T-helper 2 cell treated with Interferon-gamma antibody and Interleukin-4, amounts not matched to agents 100 ng/mL and 5 ng/mL, for 36 hours (primary cell): ENCODE measurements around the gene MYLK. TPM values are rescaled to one million over a fixed set of nuclear protein-coding genes. Genes with fewer than 3 reads are reported as not detected.

Experiments
- intact Hi-C: fragments of 100-400 bp; cut with micrococcal nuclease; formaldehyde crosslinking; loops from one replicate; pipeline ENCODE4 v1.15.1; 2023
- total RNA-seq: library from RNA; stranded (reverse); gene quantifications from 2 replicates; pipeline ENCODE4 v1.2.3, GENCODE V29; 2022

The MYLK gene
- total RNA-seq, 1 donor from 2014 or later, result 0.30 TPM

DNA sequence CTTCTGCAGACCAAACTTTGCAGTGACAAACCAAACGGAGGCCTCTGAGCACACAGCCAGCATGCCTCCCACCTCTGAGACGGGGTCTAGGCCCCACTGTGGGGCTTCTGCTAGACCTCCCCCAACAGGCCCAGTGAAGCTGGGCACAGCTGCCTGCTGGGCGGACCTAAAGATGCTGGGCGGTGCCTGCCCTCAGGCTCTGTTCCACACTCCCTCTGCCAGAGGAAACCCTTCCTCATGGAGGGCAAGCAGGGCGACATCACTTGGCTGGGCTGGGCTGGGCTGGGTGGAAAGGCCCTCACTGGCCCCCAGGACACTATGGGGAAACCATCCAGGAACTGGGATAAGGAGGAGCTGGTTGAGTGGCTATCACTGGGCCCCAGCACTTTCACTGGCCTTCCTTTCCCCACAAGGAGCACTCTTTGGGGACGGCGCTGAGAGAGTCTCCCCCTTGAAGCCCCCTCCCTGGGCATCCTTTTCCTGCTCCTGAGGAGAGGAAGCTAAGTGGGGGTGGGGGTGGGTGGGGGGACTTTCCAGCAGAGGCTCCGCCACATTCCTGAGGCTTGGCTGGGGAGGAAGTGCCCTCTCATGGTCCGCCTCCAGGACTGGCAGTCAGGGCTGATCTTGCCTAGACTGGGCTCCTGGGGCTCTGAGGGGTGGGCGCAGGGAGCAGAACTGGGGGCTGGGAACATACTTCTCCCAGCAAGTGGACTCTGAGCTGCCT, 201.2 kb downstream of the MYLK start:
- intact Hi-C loops, result no loop called here

DNA sequence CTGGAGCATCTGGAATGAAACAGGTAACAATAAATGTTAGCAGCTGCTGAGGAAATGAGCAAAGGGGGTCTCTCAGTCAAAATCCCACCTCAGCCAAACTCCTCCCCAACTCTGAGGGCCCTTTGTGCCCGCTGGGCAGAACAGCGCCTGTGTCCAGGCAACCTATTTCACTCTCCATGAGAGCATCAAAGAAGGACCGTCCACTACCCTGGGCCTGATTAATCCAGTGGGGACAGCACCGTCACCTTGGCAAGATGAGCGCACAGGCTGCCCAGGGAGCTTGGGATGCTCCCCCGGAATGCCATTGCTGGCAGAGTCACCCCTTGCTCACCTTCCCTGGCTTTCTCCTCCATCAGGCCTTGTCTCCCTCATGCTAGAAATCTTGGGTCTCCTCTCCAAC, 201.8 kb downstream of the MYLK start:
- intact Hi-C loops, result no loop called here

DNA sequence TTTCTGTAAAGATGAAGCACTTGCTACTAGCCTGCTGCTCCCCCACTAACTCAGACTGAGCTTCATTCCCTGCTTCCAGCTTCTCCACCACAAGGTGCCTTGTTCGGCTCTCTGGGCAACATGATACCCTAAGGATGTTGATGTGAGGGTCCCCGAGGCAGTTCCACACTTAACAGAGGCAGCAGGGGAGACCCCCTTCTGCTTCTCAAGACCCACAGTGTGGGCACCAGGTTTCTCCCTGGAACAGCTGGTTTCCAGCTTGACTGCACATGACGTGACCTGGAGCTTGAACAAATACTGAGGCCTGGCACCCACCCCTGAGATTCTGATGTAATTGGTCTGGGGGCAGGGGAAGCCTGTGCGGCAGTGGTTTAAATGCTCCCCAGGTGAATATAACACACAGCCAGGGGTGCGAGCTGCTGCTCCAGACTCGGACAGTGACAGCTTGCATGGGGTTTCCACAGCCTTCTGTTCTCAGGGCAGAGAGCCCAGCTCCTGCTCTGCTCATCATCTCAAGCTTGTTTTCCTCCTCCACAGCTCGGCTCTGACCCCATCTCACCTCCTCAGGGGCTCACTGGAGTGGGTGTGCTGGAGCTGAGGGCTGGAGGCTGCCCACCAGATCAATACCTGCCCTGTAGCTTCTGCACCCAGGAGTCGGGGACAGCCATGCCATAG, 204.3 kb downstream of the MYLK start:
- intact Hi-C loops, result no loop called here

DNA sequence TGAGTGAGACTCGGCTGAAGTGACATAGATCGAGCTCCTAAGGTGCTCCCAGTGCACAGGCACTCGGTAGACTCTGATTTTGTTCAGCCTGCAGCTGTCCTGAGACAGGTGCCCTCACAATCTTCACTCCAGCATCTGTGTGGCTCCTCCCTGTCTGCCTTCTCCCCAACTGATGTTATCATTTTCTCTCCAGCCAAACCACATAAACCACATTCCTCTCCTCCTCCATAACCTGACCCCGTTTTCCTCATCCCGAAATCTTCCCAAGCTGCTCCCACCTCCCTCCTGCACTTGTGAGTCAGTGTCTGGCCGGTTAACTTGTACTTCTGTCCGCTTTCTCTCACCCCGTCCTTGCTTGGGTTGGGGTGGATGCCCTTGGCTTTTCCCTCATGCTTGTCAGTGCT, 206.0 kb downstream of the MYLK start:
- intact Hi-C loops, result no loop called here

DNA sequence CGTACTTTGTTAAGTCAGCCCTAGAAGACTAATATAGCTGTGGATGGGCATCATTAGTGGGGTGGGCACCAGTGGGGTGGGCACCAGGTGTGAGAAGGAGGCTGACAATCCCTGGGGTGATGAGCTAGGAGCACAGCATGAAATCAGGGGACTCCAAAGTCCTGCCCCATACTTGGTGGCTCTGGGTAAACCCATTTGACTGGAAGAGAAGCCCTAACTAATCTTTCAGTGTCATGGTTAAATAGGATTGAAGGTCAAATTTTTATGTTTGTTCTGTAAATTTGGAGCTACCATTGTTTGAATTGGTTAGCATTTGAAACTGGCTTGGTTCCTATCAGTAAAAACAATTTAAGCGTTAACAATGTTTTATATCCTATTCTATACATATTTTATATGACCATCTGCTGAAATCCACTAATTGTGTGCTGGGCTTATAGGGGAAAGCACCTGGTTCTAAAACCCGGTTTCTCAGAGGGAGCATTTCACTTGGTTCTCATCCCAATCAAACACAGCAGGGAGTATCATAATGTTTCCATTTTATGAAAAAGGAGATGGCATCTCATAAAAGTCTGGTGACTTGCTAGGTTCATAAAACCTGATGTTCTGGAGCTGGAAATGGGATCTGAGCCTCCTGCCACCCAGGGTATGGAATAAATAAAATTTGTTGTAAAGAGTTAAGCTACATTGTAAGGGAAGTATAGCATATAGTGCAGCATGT, 211.5 kb downstream of the MYLK start:
- intact Hi-C loops, result no loop called here

DNA sequence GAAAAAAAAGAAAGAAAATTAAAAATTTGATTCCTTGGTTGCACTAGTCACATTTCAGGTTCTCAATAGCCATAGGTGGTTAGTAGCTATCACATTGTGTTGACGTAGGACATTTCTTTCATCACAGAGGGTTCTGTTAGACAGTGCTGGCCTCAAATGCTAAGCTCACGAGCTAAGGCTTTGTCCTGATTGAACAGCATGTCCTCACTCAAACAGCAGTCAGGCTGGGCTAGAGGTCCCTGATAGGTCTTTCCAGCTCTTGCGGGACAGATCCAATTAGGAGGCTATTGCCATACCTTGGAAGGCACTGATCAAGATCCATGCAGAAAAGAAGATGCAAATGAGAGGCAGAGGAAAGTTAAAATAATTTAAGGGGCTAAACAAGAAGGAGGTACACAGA, 213.4 kb downstream of the MYLK start:
- intact Hi-C loops, result no loop called here

DNA sequence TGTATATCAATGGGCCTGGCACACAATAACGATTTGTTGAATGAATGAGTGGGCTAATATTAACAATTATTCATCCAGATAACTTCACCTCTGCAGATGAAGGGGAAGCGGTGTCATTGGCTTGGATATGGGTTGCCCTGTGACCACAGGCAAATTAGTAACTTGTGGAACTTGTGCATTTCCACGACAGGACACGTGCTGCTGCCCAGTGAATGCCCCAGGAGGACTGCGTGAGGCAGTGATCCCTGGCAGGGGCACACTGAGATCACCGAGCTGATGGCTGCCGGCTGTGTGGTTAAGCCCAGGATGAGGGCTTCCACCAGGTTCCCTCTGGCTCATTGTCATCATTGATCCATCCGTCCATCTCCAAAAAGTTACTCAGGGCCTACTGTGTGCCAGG, 215.2 kb downstream of the MYLK start:
- intact Hi-C loops, result no loop called here

DNA sequence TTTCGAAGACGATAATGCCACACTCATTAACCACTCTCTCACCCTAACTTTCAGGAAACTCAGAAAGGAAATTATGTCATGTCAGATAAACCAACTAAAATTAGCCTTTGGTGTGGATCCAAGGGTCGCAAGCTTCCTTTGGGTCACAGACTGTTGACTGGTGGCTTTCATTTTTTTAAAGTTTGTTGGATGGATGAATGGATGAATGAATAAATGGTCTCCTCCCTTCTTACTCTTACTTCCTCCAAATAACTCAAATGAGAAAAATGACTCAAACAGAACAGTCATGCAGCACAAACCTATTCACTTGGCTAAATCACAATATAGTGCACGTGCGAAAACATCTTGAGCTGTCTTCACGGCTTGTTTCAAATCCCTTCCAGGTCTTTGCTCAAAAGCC, 216.3 kb downstream of the MYLK start:
- intact Hi-C loops, result no loop called here

DNA sequence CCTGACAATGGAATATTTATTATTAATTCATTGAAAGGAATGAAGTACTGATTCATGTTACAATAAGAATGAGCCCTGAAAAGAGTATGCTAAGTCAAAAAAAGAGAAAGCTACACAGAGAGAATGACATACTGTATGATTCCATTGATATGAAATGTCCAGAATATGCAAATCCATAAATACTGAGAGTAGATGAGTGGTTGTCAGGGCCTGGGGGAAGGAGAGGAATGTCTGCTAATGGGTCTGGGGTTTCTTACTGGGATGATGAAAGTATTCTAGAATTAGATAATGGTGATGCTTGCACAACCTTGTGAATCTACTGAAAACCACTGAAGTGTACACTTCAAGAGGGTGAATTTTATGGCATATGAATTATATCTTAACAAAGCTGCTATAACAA, 219.4 kb downstream of the MYLK start:
- intact Hi-C loops, result no loop called here

DNA sequence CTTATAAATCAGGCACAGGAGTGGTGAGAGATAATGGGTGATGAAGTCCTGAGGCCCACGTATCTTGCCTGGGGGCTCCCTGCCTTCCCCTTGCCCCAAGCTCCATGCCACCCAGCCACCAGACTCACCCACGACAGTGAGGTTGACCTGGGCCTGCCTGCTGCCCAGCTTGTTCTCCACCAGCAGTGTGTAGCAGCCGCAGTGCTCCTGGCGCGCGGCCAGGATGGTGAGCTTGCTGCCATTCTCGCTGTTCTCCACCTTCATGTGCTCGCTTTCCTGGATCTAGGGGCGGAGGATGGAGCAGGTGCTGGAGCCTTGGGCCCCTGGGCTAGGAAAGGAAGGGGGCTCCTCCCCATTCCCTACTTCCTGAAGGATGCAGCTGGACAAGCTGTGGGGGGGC, 220.2 kb downstream of the MYLK start:
- intact Hi-C loops, result no loop called here

DNA sequence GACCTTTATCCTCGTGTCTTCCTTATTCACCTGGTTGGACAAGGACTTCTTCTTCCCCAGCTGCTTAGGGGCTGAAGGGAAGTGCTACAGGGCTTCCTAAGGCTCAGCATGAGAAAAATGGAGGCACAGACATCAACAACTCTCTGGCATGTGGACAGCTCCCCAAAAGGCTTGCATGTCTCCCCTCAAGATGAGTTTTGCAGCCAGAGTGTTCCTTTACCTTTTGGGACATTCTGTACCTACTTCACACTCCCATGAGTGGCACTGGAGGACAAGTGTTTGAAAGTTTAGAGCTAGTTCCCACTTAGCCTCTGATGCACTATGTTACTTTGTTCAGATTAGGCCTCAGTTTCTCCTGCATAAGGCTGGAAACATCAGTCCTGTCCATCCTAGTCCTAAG, 222.2 kb downstream of the MYLK start:
- intact Hi-C loops, result no loop called here

DNA sequence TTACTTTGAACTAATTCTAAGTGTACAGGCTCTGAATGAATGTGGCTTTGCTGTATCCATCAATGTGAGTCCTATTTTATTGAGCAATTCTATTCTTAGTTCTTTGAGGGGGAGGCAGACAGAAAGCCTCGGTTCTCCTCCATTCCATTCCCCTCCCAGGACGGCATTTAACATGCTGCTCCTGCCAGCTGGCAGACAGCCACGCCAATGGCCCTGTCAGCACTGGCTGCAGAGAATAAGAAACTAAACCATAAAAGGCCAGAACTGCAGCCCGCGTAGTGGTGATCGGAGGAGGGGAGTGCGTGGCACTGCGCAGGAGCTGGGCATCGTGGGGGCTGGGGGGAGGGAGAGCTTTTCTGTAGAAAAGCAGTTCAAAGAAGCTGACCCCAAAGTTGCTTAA, 223.2 kb downstream of the MYLK start:
- intact Hi-C loops, result no loop called here

DNA sequence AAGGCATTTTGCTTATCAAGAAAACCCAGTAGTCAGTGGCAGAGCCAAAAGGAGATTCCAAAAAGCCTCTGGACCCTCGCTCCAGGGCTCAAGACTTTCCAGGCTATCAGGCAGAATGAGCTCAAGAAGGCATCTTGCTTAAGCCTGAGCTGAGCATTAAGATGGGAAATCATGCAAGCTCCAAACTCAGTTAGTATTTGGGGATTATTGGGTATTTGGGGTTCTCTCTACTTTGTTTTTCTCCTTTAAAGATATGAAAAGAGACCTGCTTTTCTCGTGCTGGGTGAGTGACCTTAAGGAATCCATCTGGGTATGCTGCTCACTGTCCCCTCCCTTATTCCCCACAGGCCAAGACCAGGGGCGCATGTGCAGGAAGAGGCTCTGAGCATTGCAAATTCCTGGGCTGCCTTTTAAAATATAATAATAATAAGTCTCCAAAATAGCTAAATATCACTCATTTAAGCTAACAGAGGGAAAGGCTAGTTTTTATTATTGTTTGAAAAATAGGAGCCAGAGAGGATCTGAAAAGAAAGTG, 223.9 kb downstream of the MYLK start:
- intact Hi-C loops, result no loop called here

DNA sequence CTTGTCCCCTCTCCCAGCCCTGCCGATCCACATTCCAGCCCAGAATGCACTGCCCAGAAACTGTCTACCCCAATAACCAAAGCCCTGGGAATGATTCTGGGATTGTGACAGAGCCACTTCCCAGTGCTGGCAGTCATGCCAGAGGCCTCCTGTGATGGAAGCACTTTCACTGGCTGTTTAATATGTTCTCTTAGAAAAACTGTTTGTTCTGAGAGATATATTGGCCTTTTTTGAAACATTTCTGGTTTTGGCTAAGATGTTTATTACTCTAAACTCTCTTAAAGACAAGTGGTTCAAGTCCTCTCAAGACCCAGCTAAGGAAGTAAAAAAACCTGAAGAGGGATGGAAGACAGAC, 225.3 kb downstream of the MYLK start:
- intact Hi-C loops, result no loop called here

DNA sequence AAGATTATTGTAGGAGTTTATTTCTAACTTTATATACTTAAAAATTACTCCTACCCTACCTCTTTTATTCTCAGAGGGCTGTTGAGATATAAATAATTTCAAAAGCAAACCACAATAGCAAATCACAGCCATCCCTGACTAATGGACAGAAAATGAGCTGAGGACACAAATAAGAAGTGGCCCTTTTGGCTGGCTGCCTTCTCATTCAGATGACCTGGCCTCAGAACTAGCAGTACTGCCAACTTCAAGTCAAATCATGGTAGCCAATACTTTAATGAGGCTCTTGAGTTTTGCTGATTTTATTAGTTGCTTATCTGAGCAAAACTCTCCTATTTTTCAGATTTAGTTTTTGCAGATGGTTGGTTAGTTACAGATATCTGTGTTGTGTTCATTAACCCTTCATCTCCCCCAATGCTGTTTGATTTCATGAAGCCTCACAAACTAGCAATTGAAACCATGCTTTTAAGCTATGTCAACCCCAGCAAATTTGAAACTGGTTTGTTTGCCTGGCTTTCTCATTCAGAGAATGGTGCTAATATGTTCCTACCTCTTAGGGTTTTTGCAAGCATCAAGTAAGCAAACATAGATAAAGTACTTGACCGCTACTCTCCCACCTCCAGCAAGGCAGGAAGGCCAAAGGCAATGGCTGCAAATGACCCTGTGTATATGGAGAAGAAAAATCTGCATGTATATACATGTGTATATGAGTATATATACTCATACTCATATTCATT, 225.8 kb downstream of the MYLK start:
- intact Hi-C loops, result no loop called here

DNA sequence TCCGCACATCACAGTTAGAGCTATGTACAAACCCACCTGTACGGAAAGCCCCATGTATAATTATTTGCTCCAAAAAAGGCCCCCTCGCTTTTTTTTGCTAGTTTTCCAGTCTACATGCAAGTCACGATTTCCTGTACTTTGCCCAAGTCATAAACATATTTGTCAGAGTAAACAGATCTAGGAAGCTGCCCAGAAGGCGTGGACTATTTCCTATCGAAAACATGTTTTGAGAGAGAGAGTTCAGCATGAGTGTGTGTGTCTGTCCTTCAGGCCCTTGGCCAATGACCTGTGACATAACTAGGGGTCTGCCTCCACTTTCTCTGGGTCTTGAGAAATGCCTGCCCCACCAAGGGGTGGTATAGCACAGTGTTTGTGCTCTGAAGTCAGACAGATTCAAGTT, 226.6 kb downstream of the MYLK start:
- intact Hi-C loops, result no loop called here

DNA sequence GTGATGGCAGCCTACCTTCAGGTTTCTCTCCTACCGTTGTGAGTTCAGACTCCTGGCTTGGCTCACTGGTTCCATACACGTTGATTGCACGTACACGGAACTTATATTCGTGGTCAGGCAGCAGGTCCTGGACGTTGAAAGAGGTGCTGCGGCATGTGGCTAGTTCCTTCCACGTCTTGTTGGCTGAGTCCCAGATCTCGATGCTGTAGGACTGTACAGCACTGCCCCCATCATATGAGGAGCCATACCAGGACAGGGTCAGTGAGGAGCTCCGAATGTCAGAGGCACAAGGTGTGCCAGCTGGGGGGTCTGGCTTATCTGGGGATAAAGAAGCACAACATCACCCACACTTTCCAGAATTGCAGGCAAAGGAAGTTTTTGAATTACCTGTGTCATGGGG, 227.0 kb downstream of the MYLK start:
- intact Hi-C loops, result no loop called here

DNA sequence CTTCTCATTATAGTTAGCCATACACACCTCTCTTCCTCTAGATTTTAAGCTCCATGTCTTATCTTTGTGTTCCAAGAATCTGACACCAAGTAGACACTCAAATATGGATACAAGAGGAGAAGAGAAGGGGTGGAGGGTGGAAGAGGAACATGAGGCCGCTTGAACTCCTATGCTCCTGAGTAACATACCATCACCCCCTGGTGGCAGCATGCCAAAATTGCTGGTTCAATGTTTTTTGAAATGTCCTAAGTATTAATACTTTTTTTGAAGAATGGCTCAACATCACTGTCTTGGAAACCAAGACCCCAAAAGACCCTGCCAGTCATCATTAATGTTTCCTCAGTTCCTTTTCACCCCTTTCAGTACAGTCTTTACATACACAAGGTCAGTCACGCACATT, 227.4 kb downstream of the MYLK start:
- intact Hi-C loops, result no loop called here

DNA sequence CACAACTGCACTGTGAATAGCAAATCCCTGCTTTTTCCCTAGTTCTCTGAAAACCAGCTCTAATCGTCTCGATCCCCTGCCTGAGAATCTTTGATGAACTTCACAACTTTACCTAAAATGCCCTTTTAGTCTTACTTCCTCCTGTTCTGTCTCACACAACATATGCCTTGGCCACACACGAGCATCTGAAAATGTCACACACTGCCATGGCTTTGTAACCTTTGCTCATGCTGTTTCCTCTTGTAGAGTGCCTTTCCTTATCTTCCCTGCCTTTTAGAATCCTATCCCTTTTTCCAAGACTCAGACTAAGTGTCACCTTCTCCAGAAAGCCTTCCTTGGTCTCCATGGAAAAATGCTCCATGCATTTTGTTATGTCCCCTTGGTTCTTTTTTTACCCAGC, 227.9 kb downstream of the MYLK start:
- intact Hi-C loops, result no loop called here

DNA sequence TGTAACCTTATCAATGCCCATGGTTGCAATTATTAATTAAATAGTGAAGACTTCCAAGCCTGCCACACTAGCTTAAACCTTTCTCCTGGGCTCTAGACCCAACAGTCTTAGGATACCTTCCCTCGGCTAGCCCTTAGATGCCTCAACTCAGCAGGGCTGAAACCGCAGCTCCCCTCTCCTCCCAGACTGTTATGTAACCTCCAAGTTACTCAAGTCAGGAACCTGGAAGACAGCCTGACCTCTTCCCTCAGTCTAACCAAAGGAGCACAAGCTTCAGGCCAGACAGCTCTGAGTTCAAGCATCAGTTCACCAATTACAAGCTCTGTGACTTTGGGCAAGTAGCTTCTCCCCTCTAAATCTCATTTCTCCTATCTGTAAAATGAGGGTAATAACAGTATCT, 228.7 kb downstream of the MYLK start:
- intact Hi-C loops, result no loop called here

DNA sequence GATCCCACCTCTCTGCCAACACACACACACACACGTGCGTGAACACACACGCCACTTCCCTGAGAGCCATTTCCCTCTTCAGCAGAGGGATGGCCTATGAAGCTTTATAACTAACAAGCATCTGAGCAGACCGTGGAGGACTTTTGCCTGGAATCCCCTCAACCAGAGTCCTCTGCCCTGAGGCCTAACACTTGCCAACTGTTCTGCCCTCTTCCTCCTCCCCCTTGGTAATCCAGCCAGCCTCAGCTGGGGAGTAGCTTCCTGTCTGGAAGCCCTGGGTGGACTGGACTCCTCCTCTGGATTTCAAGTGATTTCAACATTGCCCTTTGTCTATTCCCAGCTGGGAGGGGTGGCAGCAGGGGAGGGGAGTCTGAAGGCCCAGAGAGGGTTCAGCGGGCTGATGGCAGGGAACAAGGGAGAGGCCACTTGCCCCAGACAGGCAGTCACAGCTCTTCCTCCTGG, 230.9 kb downstream of the MYLK start:
- intact Hi-C loops, result no loop called here
